Right ventricle myocardium inferior (tissue), 1 donor: ENCODE measurements around the gene ZNF469. TPM values are rescaled to one million over a fixed set of nuclear protein-coding genes. Genes with fewer than 3 reads are reported as not detected.

Experiments
- ATAC-seq: fragments of 200-7000 bp; cut with Tn5 transposase; one replicate; pipeline ENCODE4 v1.9.1; 2020; ENCODE audit warnings: mild to moderate bottlenecking, moderate library complexity
- DNase-seq: peaks from one replicate; pipeline ENCODE4 v3.0.0; 2021; ENCODE audit errors: missing footprints
- intact Hi-C: fragments of 100-400 bp; cut with DNase I; formaldehyde crosslinking; loops from one replicate; pipeline ENCODE4 v1.11.0; 2022
- total RNA-seq: library from RNA; stranded (reverse); fragmentation: NEBNext Ultra II Directional; extraction: Animal tissue kit (Norgen Biotek cat#: 25700); gene quantifications from one replicate; pipeline ENCODE4 v1.2.1, GENCODE V29; 2021
- donor health status: DM: no; HTN: yes; CAD: no; lungs with severe emphysema.

Gene ZNF469
- total RNA-seq, 1 donor from 2014 or later: 0.92 TPM

GRCh38 chr16:88385831-88386815, 3.4 kb downstream of the ZNF469 start:
- peak; percentile 59 for DNase-seq
- intact Hi-C loops: no loop called here

GRCh38 chr16:88387180-88387765, 4.5 kb downstream of the ZNF469 start:
- no peak for ATAC-seq
- intact Hi-C loops: no loop called here
- DNase-seq: peak; percentile 70

More at GRCh38 chr16:88385831-88386815, 3.4 kb downstream of the ZNF469 start:
- ATAC-seq: no peak

- ATAC-seq (peak; percentile 48), DNase-seq (peak; percentile 75)
- intact Hi-C loops: no loop called here
Observed at GRCh38 chr16:88387941-88388627, 5.3 kb downstream of the ZNF469 start.

- ATAC-seq (no peak), DNase-seq (peak; percentile 9)
- intact Hi-C loops: no loop called here
Observed at GRCh38 chr16:88389191-88389590, 6.4 kb downstream of the ZNF469 start.

GRCh38 chr16:88389621-88390160, 6.9 kb downstream of the ZNF469 start:
- no peak for ATAC-seq
- intact Hi-C loops: no loop called here
- no peak for DNase-seq

GRCh38 chr16:88390265-88390664, 7.5 kb downstream of the ZNF469 start:
- DNase-seq (no peak), ATAC-seq (no peak)
- intact Hi-C loops: no loop called here

- ATAC-seq (no peak), DNase-seq (no peak)
- intact Hi-C loops: no loop called here
Observed at GRCh38 chr16:88390735-88391134, 8.0 kb downstream of the ZNF469 start.

GRCh38 chr16:88391144-88391850, 8.5 kb downstream of the ZNF469 start:
- ATAC-seq: peak; percentile 59
- intact Hi-C loops: no loop called here
- no peak for DNase-seq

- intact Hi-C loops: no loop called here
- ATAC-seq: no peak
- DNase-seq: no peak
Observed at GRCh38 chr16:88392111-88392510, 9.4 kb downstream of the ZNF469 start.

- ATAC-seq: no peak
- intact Hi-C loops: no loop called here
Observed at GRCh38 chr16:88392616-88393015, 9.9 kb downstream of the ZNF469 start.

GRCh38 chr16:88393034-88393433, 10.3 kb downstream of the ZNF469 start:
- intact Hi-C loops: no loop called here
- ATAC-seq (no peak), DNase-seq (no peak)

More at GRCh38 chr16:88392616-88393015, 9.9 kb downstream of the ZNF469 start:
- no peak for DNase-seq

GRCh38 chr16:88393571-88393970, 10.8 kb downstream of the ZNF469 start:
- no peak for DNase-seq
- ATAC-seq: no peak
- intact Hi-C loops: no loop called here

- no peak for ATAC-seq
- intact Hi-C loops: no loop called here
- DNase-seq: no peak
Observed at GRCh38 chr16:88394426-88394825, 11.7 kb downstream of the ZNF469 start.

GRCh38 chr16:88395669-88396584, 13.2 kb downstream of the ZNF469 start:
- DNase-seq (no peak), ATAC-seq (no peak)
- intact Hi-C loops: no loop called here

- intact Hi-C loops: no loop called here
- no peak for ATAC-seq
- DNase-seq: no peak
Observed at GRCh38 chr16:88398170-88398873, 15.6 kb downstream of the ZNF469 start.

- DNase-seq (no peak), ATAC-seq (peak; percentile 42)
- intact Hi-C loops: no loop called here
Observed at GRCh38 chr16:88398874-88399178, 16.1 kb downstream of the ZNF469 start.

- intact Hi-C loops: no loop called here
- ATAC-seq: no peak
- DNase-seq: no peak
Observed at GRCh38 chr16:88400186-88400585, 17.4 kb downstream of the ZNF469 start.
